Natural killer cell (primary cell): Measurements from ENCODE around the gene RTN1. TPM values are rescaled to one million over a fixed set of nuclear protein-coding genes. Genes with fewer than 3 reads are reported as not detected.

Experiments used
- ATAC-seq, 3 donors: fragments of 150-1000 bp in 2 of 3; fragments of 200-7000 bp in 1 of 3; cut with Tn5 transposase; 1 replicate in 1 of 3; 2 replicates in 2 of 3; pipeline ENCODE4 v1.10.0; 2021; ENCODE audit warnings: mild to moderate bottlenecking in 2 of 3, moderate library complexity in 2 of 3
- DNase-seq, 2 donors: peaks; one replicate each; pipeline versions ENCODE4 v3.0.0 to v3.0.0-alpha.2; 2013 to 2021; ENCODE audit warnings: mixed read lengths in 1 of 2
- H3K27ac ChIP-seq: one replicate; pipeline ENCODE4 v1.5.1; 2013; ENCODE audit warnings: mild to moderate bottlenecking, low read length
- H3K27me3 ChIP-seq: one replicate; pipeline ENCODE4 v1.6.1; 2013; ENCODE audit warnings: low read length; ENCODE audit not compliant: control insufficient read depth, insufficient read depth
- H3K36me3 ChIP-seq: one replicate; pipeline ENCODE4 v1.6.1; 2013; ENCODE audit warnings: low read length; ENCODE audit not compliant: control insufficient read depth, insufficient read depth
- H3K4me1 ChIP-seq: one replicate; pipeline ENCODE4 v1.6.1; 2013; ENCODE audit warnings: low read length; ENCODE audit not compliant: control insufficient read depth, insufficient read depth
- H3K4me3 ChIP-seq: one replicate; pipeline ENCODE4 v1.5.1; 2013; ENCODE audit warnings: low read length
- H3K9me3 ChIP-seq: one replicate; pipeline ENCODE4 v1.6.1; 2013; ENCODE audit warnings: low read length; ENCODE audit not compliant: control insufficient read depth, insufficient read depth
- H3K27ac Mint-ChIP-seq, 2 donors: one replicate each; pipeline ENCODE4 v1.8.0; 2022; ENCODE audit warnings: mild to moderate bottlenecking in 2 of 2, mixed read lengths in 2 of 2, moderate library complexity in 1 of 2
- H3K27me3 Mint-ChIP-seq, 2 donors: one replicate each; pipeline ENCODE4 v1.8.0; 2022; ENCODE audit warnings: low read depth in 2 of 2, mixed read lengths in 2 of 2
- H3K36me3 Mint-ChIP-seq: one replicate; pipeline ENCODE4 v1.8.0; 2022; ENCODE audit warnings: mixed read lengths
- H3K4me1 Mint-ChIP-seq, 2 donors: one replicate each; pipeline ENCODE4 v1.8.0; 2022; ENCODE audit warnings: mixed read lengths in 2 of 2
- H3K4me3 Mint-ChIP-seq: one replicate; pipeline ENCODE4 v1.8.0; 2022; ENCODE audit warnings: mild to moderate bottlenecking, moderate library complexity, mixed read lengths
- H3K9me3 Mint-ChIP-seq, 2 donors: one replicate each; pipeline ENCODE4 v1.8.0; 2022; ENCODE audit warnings: mixed read lengths in 2 of 2
- WGBS: methylation state at CpG from one replicate; pipeline ENCODE4 v1.1.7; 2013; ENCODE audit warnings: missing lambda C conversion rate; ENCODE audit not compliant: insufficient coverage; 5-methylcytosine and 5-hydroxymethylcytosine counted together
- intact Hi-C: fragments of 100-400 bp; cut with micrococcal nuclease; formaldehyde crosslinking; loops from one replicate; pipeline ENCODE4 v1.14.2; 2022
- total RNA-seq, 4 donors: library from RNA; stranded (reverse); fragments of 120-200 nt in 1 of 4; gene quantifications; one replicate each; pipeline versions ENCODE4 v1.2.3 to v1.2.4, GENCODE V29; 2013 to 2022
- TF ChIP-seq, protein P1 (sequence below): fragments of 200-600 bp; IDR thresholded peaks from one replicate; pipeline ENCODE4 v1.8.0; 2022; ENCODE audit warnings: antibody characterized with exemption

Gene RTN1
- total RNA-seq, 3 donors from 2014 or later (not counting 1 experiment from before 2014, with no cell fraction given), result 1.9 to 3.6 (median 2.3) TPM

DNA sequence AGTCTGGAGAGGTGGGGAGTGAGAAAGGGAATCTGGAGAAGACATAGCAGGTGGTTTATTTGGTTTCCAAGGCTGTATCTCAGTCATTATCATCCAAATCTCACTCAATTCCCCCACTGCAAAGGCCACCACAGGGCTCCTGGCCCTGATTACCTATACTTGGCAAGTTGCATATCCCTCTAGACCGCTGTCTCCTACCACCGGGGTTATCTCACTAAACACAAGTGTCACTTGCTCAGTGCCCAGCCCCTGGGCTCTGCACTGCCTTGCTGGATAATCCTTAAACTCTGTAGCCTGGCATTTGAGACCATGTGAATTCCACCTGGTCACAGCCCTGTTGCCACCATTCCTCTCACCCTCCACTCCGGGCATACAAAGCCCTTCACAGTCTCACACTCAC lies 119.0 kb downstream of the RTN1 start:
- Mint-ChIP-seq H3K4me3 (no peak overlapping the region), H3K27me3 (peaks cover 0 to 3% of the 10 kb centered on the region in 2 donors), H3K4me1 (no peaks in the 10 kb centered on the region), H3K36me3 (no peaks in the 10 kb centered on the region), H3K9me3 (peaks cover 0 to 2% of the 10 kb centered on the region in 2 donors), H3K27ac (no peak overlapping the region)
- no peak for DNase-seq
- intact Hi-C loops, result no loop called here
- Histone ChIP-seq H3K27me3 (no peaks in the 10 kb centered on the region), H3K9me3 (no peaks in the 10 kb centered on the region), H3K27ac (no peak overlapping the region), H3K4me3 (no peak overlapping the region), H3K36me3 (no peaks in the 10 kb centered on the region), H3K4me1 (no peaks in the 10 kb centered on the region)
- 95% methylated on average over 3 of the region's 3 CpGs for WGBS
- ATAC-seq, result no peak
- TF ChIP-seq, protein P1, sequence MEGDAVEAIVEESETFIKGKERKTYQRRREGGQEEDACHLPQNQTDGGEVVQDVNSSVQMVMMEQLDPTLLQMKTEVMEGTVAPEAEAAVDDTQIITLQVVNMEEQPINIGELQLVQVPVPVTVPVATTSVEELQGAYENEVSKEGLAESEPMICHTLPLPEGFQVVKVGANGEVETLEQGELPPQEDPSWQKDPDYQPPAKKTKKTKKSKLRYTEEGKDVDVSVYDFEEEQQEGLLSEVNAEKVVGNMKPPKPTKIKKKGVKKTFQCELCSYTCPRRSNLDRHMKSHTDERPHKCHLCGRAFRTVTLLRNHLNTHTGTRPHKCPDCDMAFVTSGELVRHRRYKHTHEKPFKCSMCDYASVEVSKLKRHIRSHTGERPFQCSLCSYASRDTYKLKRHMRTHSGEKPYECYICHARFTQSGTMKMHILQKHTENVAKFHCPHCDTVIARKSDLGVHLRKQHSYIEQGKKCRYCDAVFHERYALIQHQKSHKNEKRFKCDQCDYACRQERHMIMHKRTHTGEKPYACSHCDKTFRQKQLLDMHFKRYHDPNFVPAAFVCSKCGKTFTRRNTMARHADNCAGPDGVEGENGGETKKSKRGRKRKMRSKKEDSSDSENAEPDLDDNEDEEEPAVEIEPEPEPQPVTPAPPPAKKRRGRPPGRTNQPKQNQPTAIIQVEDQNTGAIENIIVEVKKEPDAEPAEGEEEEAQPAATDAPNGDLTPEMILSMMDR, result no peak

DNA sequence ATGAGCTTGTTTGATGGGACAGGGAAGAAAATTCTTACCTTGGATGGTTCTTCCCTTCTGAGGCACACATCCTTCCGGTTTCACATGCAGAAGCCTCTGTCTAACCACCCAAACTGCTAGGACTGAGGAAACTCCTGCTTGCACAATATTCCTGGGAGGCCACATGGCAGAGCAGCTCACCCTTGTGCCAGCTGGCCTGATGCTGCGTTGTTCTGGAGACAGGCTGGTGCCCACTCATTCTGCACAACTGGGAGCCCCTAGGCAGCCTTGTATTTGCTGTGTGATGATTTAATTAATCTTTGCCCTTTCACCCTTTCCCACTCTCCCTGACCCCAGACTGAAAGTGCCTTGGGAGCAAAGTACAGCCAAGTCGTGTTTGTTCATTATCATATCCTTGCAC lies 130.8 kb downstream of the RTN1 start:
- Histone ChIP-seq H3K27me3 (no peaks in the 10 kb centered on the region), H3K4me1 (no peaks in the 10 kb centered on the region), H3K27ac (no peak overlapping the region), H3K36me3 (no peaks in the 10 kb centered on the region), H3K9me3 (no peaks in the 10 kb centered on the region), H3K4me3 (no peak overlapping the region)
- Mint-ChIP-seq H3K36me3 (no peaks in the 10 kb centered on the region), H3K4me3 (no peak overlapping the region), H3K27ac (no peak overlapping the region), H3K4me1 (no peaks in the 10 kb centered on the region), H3K27me3 (no peaks in the 10 kb centered on the region), H3K9me3 (peaks cover 7 to 14% of the 10 kb centered on the region in 2 donors)
- 77% methylated on average over 3 of the region's 3 CpGs for WGBS
- intact Hi-C loops, result no loop called here
- TF ChIP-seq, protein P1, result no peak
- DNase-seq (no peak), ATAC-seq (no peak)

DNA sequence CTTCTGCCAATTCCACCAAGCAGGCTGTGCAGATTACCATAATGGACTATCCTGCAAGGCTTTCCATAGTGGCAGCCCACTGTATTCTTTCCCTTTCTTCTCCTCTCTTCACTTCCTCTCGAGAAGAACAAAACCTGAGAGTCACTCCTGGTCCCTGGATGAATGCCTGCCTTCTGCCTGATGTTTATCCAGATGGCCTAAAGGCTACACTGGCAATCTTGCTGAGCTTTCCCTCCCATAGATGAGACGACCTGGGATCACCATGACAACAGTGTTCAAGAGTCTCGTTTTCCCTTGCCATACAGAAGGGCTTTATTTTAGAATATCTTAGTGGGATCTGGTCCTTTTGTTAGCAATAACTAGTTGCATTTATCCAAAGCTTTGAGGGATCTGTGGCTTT lies 142.3 kb downstream of the RTN1 start:
- no peak overlapping the region for H3K27ac Mint-ChIP-seq
- H3K36me3 Mint-ChIP-seq, result no peaks in the 10 kb centered on the region
- Histone ChIP-seq H3K27ac (no peak overlapping the region), H3K27me3 (no peaks in the 10 kb centered on the region), H3K4me1 (no peaks in the 10 kb centered on the region), H3K9me3 (no peaks in the 10 kb centered on the region), H3K36me3 (no peaks in the 10 kb centered on the region), H3K4me3 (no peak overlapping the region)
- no peaks in the 10 kb centered on the region for H3K4me1 Mint-ChIP-seq
- intact Hi-C loops, result no loop called here
- WGBS, result 50% methylated on average over 3 of the region's 3 CpGs
- ATAC-seq, result no peak
- peaks cover 0 to 3% of the 10 kb centered on the region in 2 donors for H3K27me3 Mint-ChIP-seq
- peaks cover 4 to 6% of the 10 kb centered on the region in 2 donors for H3K9me3 Mint-ChIP-seq
- DNase-seq, result no peak
- TF ChIP-seq, protein P1, result no peak
- H3K4me3 Mint-ChIP-seq, result no peak overlapping the region

DNA sequence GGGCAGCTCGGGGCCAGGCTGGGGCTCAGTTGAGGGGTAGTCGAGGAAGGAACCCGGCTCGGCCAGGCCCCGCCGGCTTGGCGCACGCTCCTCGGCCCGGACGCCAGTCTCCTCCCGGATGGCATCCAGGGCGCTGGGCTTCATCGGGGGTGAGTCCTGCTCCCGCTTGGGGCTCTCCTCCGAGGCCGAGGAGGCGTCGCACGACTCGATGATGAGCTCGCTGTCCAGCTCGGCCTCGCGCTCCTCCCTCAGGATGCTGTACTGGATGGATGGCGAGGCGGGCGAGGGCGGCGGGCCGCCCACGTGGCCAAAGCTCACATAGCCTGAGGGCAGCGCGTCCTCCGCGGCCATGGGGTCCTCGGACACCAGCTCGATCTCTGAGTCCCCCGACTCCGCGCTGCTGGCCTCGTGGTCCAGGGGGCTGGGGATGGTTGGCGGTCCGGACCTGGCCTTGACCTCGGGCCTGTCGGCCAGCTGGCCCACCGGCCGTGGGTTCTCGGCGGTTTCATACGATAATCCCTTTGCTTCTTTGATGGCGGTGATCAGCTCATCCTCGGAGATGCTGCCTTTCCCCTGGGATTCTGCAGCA lies 143.4 kb downstream of the RTN1 start:
- no peak for ATAC-seq
- H3K36me3 Mint-ChIP-seq, result no peaks in the 10 kb centered on the region
- 96% methylated on average over 53 of the region's 53 CpGs for WGBS
- Histone ChIP-seq H3K36me3 (no peaks in the 10 kb centered on the region), H3K9me3 (no peaks in the 10 kb centered on the region), H3K4me3 (no peak overlapping the region), H3K27ac (no peak overlapping the region), H3K4me1 (no peaks in the 10 kb centered on the region), H3K27me3 (no peaks in the 10 kb centered on the region)
- intact Hi-C loops, result no loop called here
- no peak for DNase-seq
- H3K4me3 Mint-ChIP-seq, result no peak overlapping the region
- peaks cover 0 to 3% of the 10 kb centered on the region in 2 donors for H3K27me3 Mint-ChIP-seq
- peaks cover 4 to 6% of the 10 kb centered on the region in 2 donors for H3K9me3 Mint-ChIP-seq
- H3K27ac Mint-ChIP-seq, result no peak overlapping the region
- H3K4me1 Mint-ChIP-seq, result no peaks in the 10 kb centered on the region
- TF ChIP-seq, protein P1, result no peak
